Measurements from ENCODE around the gene ACTL7B.

Gene ACTL7B, protein sequence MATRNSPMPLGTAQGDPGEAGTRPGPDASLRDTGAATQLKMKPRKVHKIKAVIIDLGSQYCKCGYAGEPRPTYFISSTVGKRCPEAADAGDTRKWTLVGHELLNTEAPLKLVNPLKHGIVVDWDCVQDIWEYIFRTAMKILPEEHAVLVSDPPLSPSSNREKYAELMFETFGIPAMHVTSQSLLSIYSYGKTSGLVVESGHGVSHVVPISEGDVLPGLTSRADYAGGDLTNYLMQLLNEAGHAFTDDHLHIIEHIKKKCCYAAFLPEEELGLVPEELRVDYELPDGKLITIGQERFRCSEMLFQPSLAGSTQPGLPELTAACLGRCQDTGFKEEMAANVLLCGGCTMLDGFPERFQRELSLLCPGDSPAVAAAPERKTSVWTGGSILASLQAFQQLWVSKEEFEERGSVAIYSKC

DNA sequence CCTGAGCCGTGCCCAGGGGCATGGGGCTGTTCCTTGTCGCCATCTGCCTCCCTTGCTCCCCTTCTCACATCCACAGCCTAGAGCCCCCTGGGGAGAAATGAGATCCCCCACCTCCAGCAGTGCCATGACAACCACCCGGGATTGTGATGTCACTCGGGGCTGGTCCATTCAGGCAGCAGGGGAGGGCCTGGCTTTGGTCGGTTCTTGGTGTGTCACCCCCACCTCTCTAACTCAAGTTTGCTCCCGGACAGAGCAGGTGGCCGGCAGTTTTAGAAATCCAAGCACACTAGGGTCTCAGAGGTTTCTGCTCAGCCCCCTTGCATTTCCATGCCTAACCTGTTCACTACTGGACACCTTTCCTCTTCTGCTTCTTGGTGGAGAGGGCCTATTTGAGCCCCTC lies at the start of gene ACTL7B:
TSS of gene ACTL7B (minus strand) at position 99 of the 400 bp plus-strand sequence. CDS start at position 43, 56 bp downstream.
- Histone ChIP-seq H3K36me3 (ENCODE audit: control insufficient read depth, low read length) (no peaks in the 10 kb centered on the region), H3K4me3 (ENCODE audit: low read length) (no peak within 1 kb of the TSS), H3K9me3 (ENCODE audit: control insufficient read depth, insufficient read depth, low read length) (no peaks in the 10 kb centered on the region), H3K27me3 (ENCODE audit: control insufficient read depth, low read length) (no peaks in the 10 kb centered on the region), H3K9me2 (replicated peaks; ENCODE audit: control insufficient read depth, low read length) (no peaks in the 10 kb centered on the region), H3F3A (ENCODE audit: control insufficient read depth, insufficient read depth) (no peaks in the 10 kb centered on the region), H3K27ac (ENCODE audit: low read depth, low read length) (no peak within 1 kb of the TSS), H3K79me2 (ENCODE audit: control insufficient read depth, low read length) (no peaks in the 10 kb centered on the region), H3K4me2 (ENCODE audit: low read length) (no peak within 1 kb of the TSS), H3K4me1 (ENCODE audit: control insufficient read depth, low read length) (no peaks in the 10 kb centered on the region), H4K20me1 (ENCODE audit: control insufficient read depth, insufficient read depth, low read depth, low read length) (no peaks in the 10 kb centered on the region)
- no peak for TF ChIP-seq EZH2phosphoT487 (IDR thresholded peaks at IDR 0.05; ENCODE audit: borderline replicate concordance, low read length)
- TF ChIP-seq CTCF (IDR thresholded peaks at IDR 0.05; ENCODE audit: low read depth, low read length, poor library complexity, severe bottlenecking), result no peak

DNA sequence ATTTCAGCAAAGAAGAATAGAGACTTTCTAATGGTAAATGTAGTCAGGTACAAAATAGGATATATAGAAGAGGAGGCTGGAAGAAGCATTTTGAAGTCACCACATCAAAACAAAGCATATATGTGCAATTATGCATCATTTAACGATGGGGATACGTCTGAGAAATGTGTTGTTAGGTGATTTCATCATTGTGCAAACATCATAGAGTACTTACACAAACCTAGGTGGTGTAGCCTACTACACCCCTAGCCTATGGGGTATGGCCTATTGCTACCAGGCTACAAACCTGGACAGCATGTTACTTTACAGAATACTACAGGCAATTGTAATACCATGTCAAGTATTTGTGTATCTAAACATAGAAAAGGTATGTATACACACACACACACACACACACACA lies 49.7 kb upstream of the ACTL7B start:
- no peaks in the 10 kb centered on the region for H3K9me3 ChIP-seq (ENCODE audit: control insufficient read depth, insufficient read depth, low read length)
- peaks cover 83% of the 10 kb centered on the region for H3K36me3 ChIP-seq (ENCODE audit: control insufficient read depth, low read length)
- H3K27ac ChIP-seq (ENCODE audit: low read depth, low read length), result no peak overlapping the region
- H3K4me3 ChIP-seq (ENCODE audit: low read length), result no peak overlapping the region
- no peaks in the 10 kb centered on the region for H4K20me1 ChIP-seq (ENCODE audit: control insufficient read depth, insufficient read depth, low read depth, low read length)
- no peaks in the 10 kb centered on the region for H3K4me1 ChIP-seq (ENCODE audit: control insufficient read depth, low read length)
- no peak for TF ChIP-seq EZH2phosphoT487 (IDR thresholded peaks at IDR 0.05; ENCODE audit: borderline replicate concordance, low read length)
- TF ChIP-seq CTCF (IDR thresholded peaks at IDR 0.05; ENCODE audit: low read depth, low read length, poor library complexity, severe bottlenecking), result no peak
- no peak overlapping the region for H3K4me2 ChIP-seq (ENCODE audit: low read length)
- no peaks in the 10 kb centered on the region for H3K27me3 ChIP-seq (ENCODE audit: control insufficient read depth, low read length)
- no peaks in the 10 kb centered on the region for H3K79me2 ChIP-seq (ENCODE audit: control insufficient read depth, low read length)
- no peaks in the 10 kb centered on the region for H3K9me2 ChIP-seq (replicated peaks; ENCODE audit: control insufficient read depth, low read length)
- H3F3A ChIP-seq (ENCODE audit: control insufficient read depth, insufficient read depth), result no peaks in the 10 kb centered on the region

- H3K4me1 ChIP-seq (ENCODE audit: control insufficient read depth, low read length), result no peaks in the 10 kb centered on the region
- H3K9me2 ChIP-seq (replicated peaks; ENCODE audit: control insufficient read depth, low read length), result no peaks in the 10 kb centered on the region
- no peaks in the 10 kb centered on the region for H3F3A ChIP-seq (ENCODE audit: control insufficient read depth, insufficient read depth)
- H4K20me1 ChIP-seq (ENCODE audit: control insufficient read depth, insufficient read depth, low read depth, low read length), result no peaks in the 10 kb centered on the region
- H3K4me3 ChIP-seq (ENCODE audit: low read length), result no peak overlapping the region
- H3K4me2 ChIP-seq (ENCODE audit: low read length), result no peak overlapping the region
- no peaks in the 10 kb centered on the region for H3K27me3 ChIP-seq (ENCODE audit: control insufficient read depth, low read length)
- H3K27ac ChIP-seq (ENCODE audit: low read depth, low read length), result no peak overlapping the region
- TF ChIP-seq EZH2phosphoT487 (IDR thresholded peaks at IDR 0.05; ENCODE audit: borderline replicate concordance, low read length) (no peak), CTCF (IDR thresholded peaks at IDR 0.05; ENCODE audit: low read depth, low read length, poor library complexity, severe bottlenecking) (no peak)
- no peaks in the 10 kb centered on the region for H3K9me3 ChIP-seq (ENCODE audit: control insufficient read depth, insufficient read depth, low read length)
- H3K79me2 ChIP-seq (ENCODE audit: control insufficient read depth, low read length), result no peaks in the 10 kb centered on the region
- H3K36me3 ChIP-seq (ENCODE audit: control insufficient read depth, low read length), result peaks cover 89% of the 10 kb centered on the region
Measured at GRCh38 chr9:108904161-108904560, 48.4 kb upstream of the ACTL7B start.
